ENCODE results near the gene TWIST2.

TWIST2 gene

DNA sequence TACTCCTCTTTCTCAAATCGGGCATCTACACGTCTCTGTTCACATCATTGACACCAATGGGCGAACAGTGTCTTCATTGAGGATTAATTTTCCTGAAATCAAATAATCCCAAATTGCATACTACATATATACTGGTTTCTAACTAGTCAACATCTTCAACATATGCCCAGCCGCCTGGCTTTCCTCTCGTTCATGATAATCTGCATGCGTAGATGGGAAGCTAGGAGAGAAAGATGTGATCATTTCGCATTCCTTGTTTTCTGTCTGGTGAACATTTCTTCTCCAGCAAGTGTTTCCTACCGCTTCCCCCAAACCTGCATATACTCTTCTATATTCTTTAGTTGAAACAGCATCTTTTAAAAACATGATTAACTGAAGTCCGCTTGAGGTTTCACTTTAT lies 7.4 kb downstream of the TWIST2 start:
- no peak overlapping the region for H3K27ac ChIP-seq
- DNase-seq (ENCODE audit: low read depth, low spot score): no peak

DNA sequence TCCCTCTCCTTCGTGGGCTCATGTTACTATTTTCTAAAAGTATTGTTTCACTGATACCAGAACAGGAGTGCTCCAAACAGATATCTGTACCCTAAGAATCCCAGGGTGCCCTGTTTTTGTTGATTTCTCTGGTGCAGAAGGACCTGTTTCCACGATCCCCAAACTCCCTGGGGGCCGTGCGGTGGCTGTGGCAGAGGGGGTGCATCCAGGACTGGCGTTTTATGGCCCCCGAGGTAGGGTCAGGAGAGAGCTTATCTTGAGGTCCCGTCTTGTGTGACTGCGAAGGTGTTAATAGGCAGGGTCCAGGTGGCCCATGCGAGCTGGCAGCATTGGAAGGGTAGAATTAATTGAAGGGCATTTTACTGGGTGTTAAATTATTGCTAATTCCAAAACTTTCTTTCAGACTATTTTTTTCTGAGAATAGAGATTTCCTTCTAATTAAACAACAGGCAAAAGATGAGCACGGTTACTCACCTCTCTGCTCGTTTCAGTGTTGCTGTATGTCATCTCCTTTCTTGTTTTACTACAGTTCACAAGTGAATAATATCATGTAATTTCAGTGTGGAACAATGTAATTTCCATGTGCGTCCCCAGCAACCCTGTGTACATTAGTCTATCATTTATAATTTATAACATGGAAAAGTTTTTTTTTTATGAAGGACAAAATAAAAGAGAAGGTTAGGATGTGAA lies 8.2 kb downstream of the TWIST2 start:
- H3K27ac ChIP-seq: no peak overlapping the region

DNA sequence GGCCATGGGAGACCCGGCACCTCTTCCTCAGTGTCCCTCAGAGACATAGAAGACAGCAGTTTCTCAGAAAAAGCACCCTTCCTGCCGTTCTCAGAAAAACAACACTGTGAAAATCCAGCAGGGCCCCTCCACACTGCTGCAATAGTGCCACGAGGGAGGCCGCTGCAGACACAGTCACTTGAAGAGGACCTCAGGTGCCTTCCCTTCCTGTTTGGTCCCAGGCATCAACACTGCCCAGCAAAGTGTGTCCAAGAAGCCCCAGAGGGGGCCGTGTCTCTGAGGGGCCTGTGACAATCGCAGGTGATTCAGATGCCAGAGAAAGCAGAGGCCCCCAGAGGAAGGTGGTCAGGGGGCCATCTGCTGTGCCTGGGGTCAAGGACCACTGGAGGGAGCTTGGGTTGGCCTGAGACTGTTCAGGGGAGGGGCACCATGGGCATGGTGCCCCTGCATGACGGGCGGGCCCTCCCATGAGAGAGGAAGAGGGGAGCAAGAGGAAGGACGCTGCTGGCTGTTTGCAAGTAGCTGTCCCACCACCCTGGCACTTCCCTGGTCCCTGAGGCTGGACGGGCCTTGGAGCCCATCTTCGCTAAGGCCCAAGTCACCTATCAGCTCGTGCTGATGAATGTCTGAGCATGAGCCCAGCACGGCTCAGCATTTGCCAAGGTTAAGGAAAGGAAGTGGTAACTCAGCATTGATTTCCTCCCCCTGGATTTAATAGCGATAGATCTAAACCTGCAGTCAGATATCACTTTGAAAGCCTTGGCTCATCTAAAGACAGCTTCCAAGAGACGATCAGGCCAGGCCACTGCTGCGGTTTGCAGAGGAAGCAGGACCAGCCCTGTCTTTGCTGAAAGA lies 9.1 kb downstream of the TWIST2 start:
- DNase-seq (ENCODE audit: low read depth, low spot score): no peak
- H3K27ac ChIP-seq: no peak overlapping the region

More for the DNA sequence above, 8.2 kb downstream of the TWIST2 start:
- DNase-seq (ENCODE audit: low read depth, low spot score): no peak

- no peak overlapping the region for H3K27ac ChIP-seq
- no peak for DNase-seq (ENCODE audit: low read depth, low spot score)
Measured at GRCh38 chr2:238857959-238858358, 10.1 kb downstream of the TWIST2 start.

DNA sequence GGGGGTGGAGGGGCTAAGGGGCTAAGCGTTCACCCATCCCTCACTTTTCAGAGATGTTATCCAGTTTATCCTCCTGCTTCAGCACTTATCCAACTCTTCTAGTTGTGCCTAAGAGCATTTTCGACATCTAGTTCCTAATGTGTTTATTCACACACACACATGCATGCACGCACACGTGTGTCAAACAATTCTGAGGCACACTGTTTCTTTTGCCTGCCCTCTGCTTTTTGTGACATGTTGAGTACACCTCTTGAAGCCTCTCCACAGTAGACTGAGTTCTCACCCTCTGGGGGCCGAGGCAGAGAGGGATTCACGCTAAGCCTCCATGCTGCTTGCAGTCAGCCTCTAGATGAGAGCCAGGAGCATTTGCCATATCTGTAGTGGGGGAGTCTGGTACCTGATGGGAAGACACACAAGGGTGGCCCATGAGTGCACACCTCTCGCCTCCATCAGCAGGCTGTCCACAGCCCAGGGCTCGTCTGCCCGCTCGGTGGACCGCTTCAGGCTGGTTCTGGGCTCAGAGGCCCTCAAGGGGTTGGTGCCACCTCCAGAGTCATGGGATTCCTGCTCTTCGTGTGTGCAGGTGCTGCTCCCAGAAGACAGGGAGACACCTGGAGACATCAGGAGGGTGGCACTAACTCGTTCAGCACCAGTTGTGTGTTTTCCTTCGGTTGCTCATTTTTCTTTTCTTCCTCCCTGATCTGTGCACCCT lies 11.9 kb downstream of the TWIST2 start:
- no peak for DNase-seq (ENCODE audit: low read depth, low spot score)
- H3K27ac ChIP-seq: no peak overlapping the region

GRCh38 chr2:238861013-238861730 lies 13.3 kb downstream of the TWIST2 start:
- H3K27ac ChIP-seq: no peak overlapping the region
- no peak for DNase-seq (ENCODE audit: low read depth, low spot score)

GRCh38 chr2:238861766-238862315 lies 14.0 kb downstream of the TWIST2 start:
- H3K27ac ChIP-seq: no peak overlapping the region
- no peak for DNase-seq (ENCODE audit: low read depth, low spot score)

GRCh38 chr2:238862701-238863100 lies 14.8 kb downstream of the TWIST2 start:
- H3K27ac ChIP-seq: no peak overlapping the region

GRCh38 chr2:238863231-238863630 lies 15.3 kb downstream of the TWIST2 start:
- no peak for DNase-seq (ENCODE audit: low read depth, low spot score)
- no peak overlapping the region for H3K27ac ChIP-seq

More at GRCh38 chr2:238862701-238863100, 14.8 kb downstream of the TWIST2 start:
- no peak for DNase-seq (ENCODE audit: low read depth, low spot score)

GRCh38 chr2:238863749-238864206 lies 15.9 kb downstream of the TWIST2 start:
- H3K27ac ChIP-seq: peak overlapping the region; percentile 44
- no peak for DNase-seq (ENCODE audit: low read depth, low spot score)

- peak; percentile 79 for DNase-seq (ENCODE audit: low read depth, low spot score)
- H3K27ac ChIP-seq: peak overlapping the region; percentile 44
Measured at GRCh38 chr2:238864207-238865014, 16.5 kb downstream of the TWIST2 start.

DNA sequence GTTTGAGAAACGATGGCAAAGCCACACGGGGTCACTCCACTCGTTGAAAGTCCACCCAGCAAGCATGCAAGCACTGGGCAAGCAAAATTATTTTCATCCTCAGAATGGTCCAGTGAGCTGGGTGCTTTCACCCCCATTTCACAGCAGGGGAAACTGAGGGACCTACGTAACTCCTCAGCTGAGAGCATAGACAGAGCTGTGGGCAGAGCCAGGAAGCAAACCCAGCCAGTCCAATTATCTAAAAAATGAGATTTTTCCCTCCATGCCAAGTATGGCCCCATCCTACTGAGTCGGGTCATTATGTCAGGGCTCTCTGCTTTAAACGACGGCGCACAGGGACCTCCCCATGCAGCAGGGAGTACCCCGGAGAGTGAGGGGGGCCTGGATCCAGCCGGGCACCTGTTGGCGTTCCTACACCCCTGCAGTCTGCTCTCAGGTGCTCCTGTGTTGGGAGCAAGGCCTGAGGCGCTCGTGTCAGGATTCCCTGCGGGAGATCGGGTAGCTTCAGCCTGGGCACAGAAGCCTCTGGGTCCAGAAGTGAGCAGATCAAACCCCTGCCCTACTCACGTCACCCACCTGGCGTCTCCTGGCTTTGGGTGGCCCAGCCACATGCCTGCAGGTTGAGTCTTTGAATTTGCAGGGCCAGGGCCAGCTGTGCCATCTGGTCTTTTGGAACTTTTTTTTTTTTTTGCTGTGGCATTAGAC lies 17.3 kb downstream of the TWIST2 start:
- H3K27ac ChIP-seq: peak overlapping the region; percentile 44
- no peak for DNase-seq (ENCODE audit: low read depth, low spot score)

GRCh38 chr2:238865744-238866355 lies 18.0 kb downstream of the TWIST2 start:
- H3K27ac ChIP-seq: no peak overlapping the region

DNA sequence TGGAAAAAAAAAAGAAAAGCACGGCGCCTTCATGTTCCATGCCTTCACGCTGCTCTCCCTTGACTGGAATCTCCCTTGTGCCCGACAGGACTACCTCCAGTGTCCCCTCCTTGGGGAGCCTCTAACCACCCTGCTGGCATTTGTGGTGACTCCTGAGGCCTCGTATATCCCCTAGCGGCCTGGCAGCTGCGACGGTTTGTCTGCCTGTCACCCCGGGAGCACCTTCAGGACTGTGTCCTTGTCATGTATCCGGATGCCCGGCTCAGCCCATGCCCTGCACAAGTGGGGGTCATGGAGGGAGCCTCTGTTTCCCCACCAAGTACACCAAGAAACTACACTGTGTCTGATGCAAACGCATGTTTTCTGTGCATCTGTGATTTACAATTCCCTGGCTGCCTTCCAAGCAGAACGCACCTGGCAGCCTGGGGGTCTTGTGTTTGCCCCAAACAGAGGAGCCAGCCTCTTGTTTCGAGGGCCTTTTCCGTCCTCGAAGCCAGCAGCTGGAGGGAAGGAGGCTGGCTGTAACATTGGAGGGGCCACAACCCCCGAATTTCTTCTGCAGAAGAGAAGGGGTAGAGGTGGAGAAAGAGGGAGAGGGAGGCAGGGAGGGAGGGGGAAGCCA lies 18.9 kb downstream of the TWIST2 start:
- DNase-seq (ENCODE audit: low read depth, low spot score): no peak
- H3K27ac ChIP-seq: no peak overlapping the region

More at GRCh38 chr2:238865744-238866355, 18.0 kb downstream of the TWIST2 start:
- no peak for DNase-seq (ENCODE audit: low read depth, low spot score)

- no peak overlapping the region for H3K27ac ChIP-seq
- DNase-seq (ENCODE audit: low read depth, low spot score): no peak
Measured at GRCh38 chr2:238868067-238868524, 20.2 kb downstream of the TWIST2 start.

DNA sequence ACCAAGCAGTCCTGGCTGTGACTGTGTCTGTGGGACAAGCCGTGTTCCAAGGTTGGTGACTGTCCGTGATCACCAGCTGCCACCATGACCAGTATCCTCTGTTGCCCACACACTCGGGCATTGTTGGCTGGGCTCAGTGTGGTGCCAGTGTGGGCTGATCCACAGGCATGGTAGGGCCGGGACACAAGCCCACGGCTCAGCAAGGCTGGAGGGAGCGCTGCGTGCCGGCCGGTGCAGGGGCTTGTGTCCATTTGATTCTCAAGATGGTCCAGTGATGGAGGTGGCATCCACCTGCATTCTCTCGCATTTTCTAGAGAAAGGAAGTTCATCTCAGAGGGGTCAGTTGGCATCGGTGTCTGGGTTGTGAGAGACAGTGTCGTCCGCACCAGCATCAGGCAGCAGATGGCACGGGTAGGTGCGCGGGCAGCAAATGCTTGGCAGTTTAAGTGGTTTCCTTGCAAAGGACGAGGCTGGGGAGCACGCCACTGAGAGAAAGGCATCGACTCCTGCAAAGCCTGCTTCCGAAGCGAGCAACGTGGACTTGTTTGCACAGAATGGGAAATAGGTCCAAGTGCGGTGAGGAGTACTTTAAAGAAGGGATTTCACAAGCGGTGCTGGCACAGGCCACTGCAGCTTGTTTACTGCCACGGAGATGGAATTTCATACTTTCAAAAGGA lies 20.9 kb downstream of the TWIST2 start:
- H3K27ac ChIP-seq: no peak overlapping the region

More for the DNA sequence above, 20.9 kb downstream of the TWIST2 start:
- no peak for DNase-seq (ENCODE audit: low read depth, low spot score)

Data from epithelial cell of prostate (primary cell).